Measurements from ENCODE around the gene TM9SF2.

DNA sequence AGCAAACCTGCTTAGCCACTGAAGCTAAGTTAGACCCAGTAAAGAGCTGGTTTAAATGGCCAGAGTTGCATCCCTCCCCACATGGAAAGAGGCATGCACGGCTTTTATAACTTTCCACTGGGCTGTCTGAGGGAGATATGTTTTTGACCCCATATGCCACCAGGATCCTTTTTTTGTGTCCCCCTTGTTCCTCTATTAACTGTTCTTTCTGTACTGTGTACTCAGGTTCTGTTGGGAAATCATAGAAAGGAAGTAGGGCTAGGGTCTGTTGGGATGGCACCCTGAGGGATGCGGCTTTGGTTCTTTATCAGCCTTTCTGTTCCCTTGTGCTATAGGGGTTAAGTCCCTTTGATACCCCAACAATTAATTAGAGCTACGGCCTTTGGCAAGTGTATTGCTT lies 12.2 kb upstream of the TM9SF2 start:
- TF ChIP-seq, protein P1, sequence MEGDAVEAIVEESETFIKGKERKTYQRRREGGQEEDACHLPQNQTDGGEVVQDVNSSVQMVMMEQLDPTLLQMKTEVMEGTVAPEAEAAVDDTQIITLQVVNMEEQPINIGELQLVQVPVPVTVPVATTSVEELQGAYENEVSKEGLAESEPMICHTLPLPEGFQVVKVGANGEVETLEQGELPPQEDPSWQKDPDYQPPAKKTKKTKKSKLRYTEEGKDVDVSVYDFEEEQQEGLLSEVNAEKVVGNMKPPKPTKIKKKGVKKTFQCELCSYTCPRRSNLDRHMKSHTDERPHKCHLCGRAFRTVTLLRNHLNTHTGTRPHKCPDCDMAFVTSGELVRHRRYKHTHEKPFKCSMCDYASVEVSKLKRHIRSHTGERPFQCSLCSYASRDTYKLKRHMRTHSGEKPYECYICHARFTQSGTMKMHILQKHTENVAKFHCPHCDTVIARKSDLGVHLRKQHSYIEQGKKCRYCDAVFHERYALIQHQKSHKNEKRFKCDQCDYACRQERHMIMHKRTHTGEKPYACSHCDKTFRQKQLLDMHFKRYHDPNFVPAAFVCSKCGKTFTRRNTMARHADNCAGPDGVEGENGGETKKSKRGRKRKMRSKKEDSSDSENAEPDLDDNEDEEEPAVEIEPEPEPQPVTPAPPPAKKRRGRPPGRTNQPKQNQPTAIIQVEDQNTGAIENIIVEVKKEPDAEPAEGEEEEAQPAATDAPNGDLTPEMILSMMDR (IDR thresholded peaks at IDR 0.05), result no peak
- TF ChIP-seq POLR2AphosphoS5 (IDR thresholded peaks at IDR 0.05) (no peak), EP300 (IDR thresholded peaks at IDR 0.05; ENCODE audit: low read depth) (no peak)

All from transverse colon (tissue), 4 donors.